Stimulated activated CD4-positive, alpha-beta T cell treated with anti-CD3 and anti-CD28 coated beads, Interleukin-4, amount 100 ng/mL, for 24 hours (primary cell): Measurements from ENCODE around the gene NDC80.
"Not testable (repeated sequence)": the region's sequence is repeated elsewhere in the genome, so short reads cannot be mapped to it uniquely, and the experiment has no call there.

Experiments used
- DNase-seq: peaks from one replicate; pipeline ENCODE4 v3.0.0-alpha.2; 2020

The NDC80 gene

DNA sequence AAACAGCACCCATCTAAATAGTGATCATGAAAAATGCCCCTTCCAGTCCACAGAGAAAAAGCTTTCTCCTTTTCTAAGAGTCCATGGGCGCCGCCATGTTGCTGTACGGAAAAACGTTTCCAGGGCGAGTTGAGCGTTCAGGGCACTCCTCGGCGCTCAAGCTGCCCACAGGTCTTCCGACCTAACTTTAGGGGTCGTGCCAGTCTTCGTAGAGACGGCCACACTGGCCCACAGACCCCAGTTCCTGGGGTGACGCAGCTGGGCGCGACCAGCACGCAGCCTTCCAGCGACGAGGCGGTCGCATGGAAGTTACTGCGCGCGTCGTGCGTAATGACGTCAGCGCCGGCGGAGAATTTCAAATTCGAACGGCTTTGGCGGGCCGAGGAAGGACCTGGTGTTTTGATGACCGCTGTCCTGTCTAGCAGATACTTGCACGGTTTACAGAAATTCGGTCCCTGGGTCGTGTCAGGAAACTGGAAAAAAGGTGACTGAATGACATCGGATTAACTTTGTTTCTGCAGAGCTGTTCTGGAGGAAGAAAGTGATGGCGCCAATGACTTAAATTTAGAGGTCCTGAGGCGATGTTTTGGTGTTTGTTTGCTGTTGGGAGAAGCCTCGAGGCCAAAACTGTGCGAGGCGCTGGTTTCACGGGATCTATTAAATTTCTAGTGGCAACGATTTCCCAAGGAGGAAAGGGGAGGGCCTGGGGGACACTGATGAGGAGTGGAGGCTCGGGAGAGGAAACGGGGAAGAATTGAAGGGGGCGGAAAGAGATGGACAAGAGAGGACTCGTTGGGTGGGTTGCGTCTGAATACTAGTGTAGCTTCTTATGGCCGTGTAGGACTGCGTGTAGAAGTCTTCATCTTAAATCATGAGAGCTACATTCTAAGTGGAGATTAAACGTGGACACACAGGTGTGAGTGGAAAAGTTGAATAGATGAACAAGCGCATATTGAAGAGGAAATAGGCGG lies at the start of gene NDC80, which contains the start of gene METTL4:
Gene NDC80, plus strand, starts transcription at position 358 of the 971 bp plus-strand sequence. CDS start 1,429 bp downstream, outside the sequence.
Gene METTL4, minus strand, starts transcription at position 306 of the 971 bp plus-strand sequence. CDS start 4,289 bp downstream, outside the sequence.
- peak; percentile 83 for DNase-seq

- no peak for DNase-seq
Observed at GRCh38 chr18:2522112-2522511, 49.2 kb upstream of the NDC80 start.

GRCh38 chr18:2524794-2525198 lies 46.6 kb upstream of the NDC80 start:
- not testable (repeated sequence) for DNase-seq

DNA sequence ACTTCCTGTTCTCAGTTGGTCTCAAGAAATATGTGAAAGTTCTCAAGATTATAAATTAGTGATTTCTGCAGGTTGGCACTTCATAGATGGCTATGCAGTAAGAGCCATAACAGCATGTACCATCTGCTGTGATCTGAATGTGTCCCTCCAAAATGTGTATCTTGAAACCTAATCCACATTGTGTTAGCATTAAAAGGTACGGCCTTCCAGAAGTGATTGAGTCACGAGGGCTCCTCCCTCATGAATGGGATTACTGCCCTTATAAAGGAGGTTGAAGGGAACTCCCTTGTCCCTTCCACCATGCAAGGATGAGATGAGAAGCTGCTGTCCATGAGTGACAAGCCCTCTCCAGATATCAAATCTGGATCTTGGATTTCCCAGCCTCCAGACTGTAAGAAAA lies 45.0 kb upstream of the NDC80 start:
- DNase-seq = no peak

GRCh38 chr18:2529154-2529553 lies 42.2 kb upstream of the NDC80 start:
- DNase-seq = no peak

GRCh38 chr18:2531751-2532150 lies 39.6 kb upstream of the NDC80 start:
- DNase-seq = no peak

DNA sequence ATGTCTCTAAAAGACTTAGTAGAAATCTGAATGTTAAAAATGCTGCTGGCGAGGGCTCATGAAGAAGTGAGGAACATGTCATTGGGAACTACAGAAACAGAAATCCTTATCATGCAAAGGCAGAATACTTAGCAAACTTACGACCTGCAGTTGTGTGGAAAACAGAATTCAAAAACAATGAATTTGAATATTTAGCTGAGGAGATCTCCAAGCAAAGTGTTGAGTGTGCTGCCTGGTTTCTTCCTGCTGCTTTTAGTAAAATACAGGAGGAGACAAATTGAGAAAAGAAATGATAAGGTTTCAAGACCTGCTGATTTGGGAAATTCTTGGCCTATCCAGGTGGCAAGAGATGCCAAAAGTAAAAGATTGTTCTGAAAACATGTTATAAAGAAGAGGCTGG lies 38.6 kb upstream of the NDC80 start:
- no peak for DNase-seq

- DNase-seq = no peak
Observed at GRCh38 chr18:2534906-2535305, 36.5 kb upstream of the NDC80 start.

DNA sequence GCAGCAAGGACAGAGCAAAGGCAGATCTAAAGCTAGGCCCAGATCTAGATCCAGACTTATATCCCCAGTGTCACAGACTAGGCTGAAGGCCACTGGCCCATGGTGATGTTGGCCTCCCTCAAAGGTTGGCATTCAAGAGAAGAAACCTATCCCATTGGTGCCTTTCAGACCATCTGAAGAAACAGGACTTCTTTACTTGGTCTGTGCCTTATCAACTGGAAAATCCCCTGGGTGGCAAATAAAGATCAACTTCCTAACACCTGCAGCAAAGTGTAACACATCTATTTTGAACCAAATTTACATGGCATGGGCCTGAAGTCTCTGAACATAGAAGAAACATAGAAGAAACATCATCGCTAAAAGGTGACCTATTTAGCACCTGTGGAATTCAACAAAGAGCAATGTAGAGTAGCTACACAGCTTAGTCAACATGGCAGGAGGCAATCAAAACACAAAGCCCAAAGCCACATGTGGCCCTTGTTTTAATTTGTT lies 35.9 kb upstream of the NDC80 start:
- DNase-seq = no peak

GRCh38 chr18:2536063-2536462 lies 35.3 kb upstream of the NDC80 start:
- no peak for DNase-seq

- no peak for DNase-seq
Observed at GRCh38 chr18:2536493-2536892, 34.9 kb upstream of the NDC80 start.

DNA sequence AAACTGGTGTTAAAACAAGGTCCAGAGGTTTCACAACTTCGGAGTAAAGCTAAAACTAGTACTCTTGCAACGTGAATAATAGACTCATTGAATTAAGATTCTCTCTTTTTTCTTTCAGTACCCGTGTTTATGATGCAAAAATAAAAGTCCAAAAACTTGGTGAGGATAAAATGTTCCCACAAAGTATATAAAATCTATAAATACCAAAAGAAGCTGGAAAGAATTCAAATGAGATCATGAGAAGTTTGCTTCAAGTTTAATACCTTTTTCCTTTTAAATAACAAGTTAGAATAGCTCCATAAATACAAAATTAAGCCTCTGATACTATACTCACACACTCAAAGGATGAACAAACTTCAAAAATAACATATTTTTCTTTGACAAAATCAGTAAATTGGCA lies 34.1 kb upstream of the NDC80 start:
- DNase-seq = no peak

DNA sequence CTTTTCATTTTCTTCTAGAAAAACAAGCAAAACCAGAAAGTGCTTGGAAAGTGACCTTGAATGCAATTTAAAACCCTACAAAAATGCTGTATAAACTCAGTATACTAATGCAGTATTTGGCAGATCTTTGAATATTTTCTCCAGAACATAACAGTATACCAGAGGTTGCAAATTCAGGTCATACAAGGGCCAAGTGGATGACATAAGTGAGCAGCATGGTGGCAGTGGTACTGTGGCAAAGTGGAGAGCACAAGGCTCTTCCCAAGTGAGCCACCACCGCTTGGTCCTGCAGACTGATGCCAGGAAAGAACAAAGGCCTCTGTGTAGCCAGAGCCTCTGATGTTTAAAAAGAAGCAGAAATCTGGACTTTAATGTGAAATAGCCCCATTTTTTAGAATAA lies 33.1 kb upstream of the NDC80 start:
- no peak for DNase-seq

- no peak for DNase-seq
Observed at GRCh38 chr18:2538844-2539243, 32.5 kb upstream of the NDC80 start.

GRCh38 chr18:2540575-2540974 lies 30.8 kb upstream of the NDC80 start:
- DNase-seq = no peak

DNA sequence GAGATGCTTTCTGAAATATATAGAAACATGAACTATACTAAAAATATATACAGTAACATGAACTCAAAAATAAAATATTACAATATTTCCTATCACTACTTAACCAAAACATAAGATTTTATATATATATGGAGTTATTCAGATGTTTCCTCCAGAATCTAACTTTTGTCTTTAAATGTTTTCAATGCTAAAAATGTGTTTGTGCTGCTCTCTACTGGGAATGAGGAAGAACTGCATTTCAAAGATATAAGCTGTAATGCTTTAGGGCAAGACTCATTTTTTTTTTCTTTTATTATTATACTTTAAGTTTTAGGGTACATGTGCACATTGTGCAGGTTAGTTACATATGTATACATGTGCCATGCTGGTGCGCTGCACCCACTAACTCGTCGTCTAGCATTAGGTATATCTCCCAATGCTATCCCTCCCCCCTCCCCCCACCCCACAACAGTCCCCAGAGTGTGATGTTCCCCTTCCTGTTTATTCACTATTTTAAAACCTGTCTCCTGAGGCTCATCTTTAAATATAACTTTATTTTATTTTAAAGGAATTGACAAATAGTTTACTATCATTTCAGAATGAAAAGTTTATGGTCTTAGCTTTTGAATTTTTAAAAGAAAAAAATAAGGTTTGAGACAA lies 29.3 kb upstream of the NDC80 start:
- not testable (repeated sequence) for DNase-seq

- DNase-seq = no peak
Observed at GRCh38 chr18:2545155-2545554, 26.2 kb upstream of the NDC80 start.

DNA sequence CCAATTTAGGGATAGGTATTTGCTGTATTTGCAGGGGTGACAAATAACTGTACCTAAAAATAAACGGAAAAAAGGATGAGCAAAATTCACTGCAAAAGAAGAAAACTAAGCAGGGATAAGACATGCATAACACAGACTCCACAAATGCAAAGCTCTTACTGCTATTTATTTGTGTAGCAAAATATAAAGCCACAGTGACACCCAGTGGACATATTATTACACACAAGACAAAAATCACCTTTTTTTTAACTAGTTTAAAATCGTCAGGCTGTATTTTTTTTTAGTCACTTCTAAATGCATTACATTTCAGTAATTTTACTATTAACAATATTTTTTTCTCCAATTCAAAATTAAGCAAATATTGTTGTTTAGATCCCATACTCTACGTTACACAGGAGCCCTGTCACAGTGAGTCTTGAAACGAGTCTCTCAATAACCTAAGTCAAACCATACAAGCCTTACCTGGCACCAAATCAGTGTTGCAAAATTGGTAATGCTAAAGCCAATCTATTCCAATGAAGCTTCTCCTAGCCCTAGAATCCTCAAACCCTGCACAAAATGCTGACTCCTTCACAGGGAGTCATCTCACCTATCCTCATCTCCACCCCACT lies 23.8 kb upstream of the NDC80 start:
- no peak for DNase-seq

DNA sequence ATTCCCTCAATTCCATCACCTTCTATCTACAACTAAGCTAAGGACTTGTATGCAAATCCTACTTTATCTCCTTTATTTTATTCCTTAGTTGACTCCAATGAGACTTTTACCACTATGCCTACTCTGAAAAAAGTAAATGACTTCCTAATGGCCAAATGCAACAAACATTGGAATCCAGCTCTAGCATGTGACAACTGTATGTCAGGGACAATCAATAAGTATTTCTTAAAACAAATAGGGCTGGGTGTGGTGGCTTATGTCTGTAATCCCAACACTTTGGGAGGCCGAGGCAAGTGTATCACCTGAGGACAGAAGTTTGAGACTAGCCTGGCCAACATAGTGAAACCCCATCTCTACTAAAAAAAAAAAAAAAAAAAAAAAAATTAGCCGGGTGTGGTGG lies 21.9 kb upstream of the NDC80 start:
- no peak for DNase-seq

DNA sequence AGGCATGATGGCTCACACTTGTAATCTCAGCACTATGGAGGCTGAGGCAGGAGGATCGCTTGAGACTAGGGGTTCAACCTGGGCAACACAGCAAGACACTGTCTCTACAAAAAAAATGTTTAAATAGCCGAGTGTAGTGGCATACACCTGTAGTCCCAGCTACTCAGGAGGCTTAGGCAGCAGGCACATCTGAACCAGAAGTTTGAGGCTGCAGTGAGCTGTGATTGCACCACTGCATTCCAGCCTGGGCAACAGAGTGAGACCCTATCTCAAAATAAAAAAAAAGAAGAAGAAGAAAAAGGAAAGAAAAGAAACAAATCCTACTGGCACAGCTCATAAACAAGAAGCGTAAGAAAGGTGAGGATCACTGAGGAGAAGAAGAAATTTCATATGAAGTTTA lies 19.9 kb upstream of the NDC80 start:
- no peak for DNase-seq

- DNase-seq = no peak
Observed at GRCh38 chr18:2554696-2555095, 16.7 kb upstream of the NDC80 start.

DNA sequence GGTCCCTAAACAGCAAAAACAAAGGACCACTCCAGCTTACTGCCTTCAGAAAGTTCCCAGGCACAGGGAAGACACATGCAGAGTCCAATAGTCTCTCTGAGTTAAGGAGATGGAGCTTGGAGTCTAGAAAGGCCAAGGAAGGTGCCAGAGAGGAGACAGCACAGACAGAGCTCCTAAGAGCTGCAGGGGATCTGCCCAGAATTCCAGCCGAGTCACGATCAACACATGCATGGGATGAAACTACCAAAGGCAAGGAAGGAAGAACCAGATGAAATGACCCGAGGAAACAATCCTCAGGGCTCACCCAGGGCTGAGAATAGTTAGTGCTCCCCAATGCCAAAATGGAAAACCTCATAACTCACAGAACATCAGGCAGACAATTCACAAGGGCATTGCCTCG lies 15.5 kb upstream of the NDC80 start:
- DNase-seq = no peak

DNA sequence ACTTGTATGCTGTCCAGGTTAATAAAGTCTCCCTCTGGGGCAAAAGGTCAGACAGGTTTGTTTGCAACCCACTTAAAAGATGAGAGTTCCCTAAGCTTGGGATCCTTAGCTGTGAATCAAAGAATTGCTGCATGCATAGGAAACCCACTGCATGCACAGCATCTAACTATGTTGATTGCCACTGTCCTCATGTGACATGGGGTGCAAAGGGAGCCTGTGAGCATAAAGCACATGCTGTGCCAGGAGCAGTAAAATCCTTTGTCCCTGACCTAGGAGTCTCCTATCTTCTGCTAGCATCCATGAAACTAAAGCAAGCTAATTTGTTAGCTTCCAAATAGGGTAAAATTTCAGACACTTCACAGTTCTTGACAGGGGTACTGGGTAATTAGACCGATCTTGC lies 13.8 kb upstream of the NDC80 start:
- DNase-seq = no peak
